GM19351 (cell line): ENCODE data around the gene GALR2.
A peak's percentile ranks its signal among the peaks of the same experiment; 100 is the strongest.
"Not testable (repeated sequence)": the region's sequence is repeated elsewhere in the genome, so short reads cannot be mapped to it uniquely, and the experiment has no call there.

Source experiments
- ATAC-seq: cut with Tn5 transposase; IDR thresholded peaks from one replicate; pipeline ENCODE4 v1.9.1; 2021; ENCODE audit warnings: mild to moderate bottlenecking, moderate library complexity; ENCODE audit not compliant: unreplicated experiment

Gene GALR2

DNA sequence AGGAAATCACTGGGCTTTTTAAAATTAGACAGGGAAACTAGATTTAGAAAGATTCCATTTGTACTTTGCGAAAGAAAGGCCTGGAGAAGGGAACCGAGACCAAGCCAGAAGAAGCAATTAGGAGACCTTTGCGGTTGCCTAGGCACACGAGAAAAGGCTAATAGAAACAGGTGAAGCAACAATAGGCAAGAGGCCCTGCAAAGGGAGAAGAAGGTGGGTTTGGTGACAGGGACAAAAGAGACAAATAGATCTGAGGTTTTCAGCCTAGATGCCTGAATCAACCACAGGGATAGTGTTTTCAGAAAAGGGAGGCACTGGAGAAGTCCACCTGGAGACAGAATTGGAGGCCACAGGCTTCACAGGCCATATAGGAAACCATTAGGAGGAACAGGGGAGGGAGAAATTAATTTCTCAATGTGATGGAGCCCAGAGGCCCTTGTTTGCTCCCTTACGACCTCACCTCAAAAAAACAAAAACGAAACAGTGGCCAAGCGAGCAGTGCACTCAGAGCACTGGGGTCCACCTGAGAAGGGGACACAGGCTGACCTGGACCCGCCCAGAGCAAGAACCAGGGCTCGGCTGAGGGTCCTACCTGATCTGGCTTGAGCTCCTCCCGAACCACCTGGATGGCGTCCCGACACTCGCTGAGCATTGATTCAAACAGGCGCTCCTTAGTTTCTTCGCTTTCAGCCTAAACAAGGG, 24.6 kb upstream of the GALR2 start:
- no peak for ATAC-seq

DNA sequence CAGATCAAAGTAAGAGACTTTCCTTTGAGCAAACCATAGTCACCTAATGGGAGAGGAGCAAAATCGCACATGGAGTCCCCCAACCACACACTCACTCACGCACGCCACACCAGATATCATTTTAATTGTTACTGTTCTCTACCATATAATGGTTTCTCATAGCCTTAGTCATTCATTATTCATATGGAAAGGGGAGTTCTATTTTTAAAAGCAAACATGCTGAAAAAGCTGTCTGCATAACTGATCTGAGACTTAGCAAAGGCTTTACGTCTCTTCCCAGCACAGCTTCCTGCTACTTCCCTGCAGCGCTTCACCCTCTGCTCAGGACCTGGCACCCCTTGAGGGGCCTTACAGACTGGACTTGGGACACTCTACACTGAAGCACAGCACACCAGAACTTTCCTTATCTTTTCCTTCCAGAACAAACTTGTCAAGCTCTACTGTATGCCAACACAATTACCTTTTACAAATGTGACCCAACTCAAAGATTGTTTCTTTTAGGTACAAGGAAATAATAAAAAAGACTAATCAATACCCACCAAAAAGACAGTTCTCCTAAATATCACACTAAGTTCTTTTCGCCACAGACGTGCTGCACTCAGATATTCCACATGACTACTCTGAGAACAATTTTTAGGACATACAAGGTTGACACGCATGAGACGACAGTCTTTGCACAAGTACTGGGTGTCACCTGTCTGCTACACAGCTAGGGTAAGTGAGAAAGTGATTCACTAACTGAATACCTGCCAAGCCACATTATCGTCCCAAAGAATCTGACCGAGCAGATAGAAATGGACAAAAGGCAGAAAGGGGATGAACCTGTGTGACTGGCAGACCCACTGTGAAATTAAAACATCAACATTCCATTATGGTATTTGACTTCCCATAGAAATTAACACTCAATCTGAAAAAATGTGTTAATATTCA, 23.8 kb upstream of the GALR2 start:
- ATAC-seq: no peak

DNA sequence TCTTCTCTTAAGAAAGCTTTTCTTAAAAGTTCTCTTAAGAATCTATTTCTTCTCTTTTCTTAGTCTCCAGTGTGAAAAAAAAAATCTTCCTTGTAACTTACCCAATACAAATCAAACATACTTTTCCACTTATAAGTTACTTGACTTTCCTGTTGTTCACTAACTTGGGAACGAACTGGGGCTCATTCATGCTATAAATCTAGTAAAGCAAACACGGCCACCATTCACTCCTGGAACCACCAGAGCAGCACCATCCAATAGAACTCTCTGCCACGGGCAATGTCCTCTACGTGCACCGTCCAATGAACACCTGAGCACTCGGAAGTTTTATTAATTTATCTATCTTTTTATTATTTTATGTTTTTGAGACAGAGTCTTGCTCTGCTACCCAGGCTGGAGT, 23.0 kb upstream of the GALR2 start:
- no peak for ATAC-seq

DNA sequence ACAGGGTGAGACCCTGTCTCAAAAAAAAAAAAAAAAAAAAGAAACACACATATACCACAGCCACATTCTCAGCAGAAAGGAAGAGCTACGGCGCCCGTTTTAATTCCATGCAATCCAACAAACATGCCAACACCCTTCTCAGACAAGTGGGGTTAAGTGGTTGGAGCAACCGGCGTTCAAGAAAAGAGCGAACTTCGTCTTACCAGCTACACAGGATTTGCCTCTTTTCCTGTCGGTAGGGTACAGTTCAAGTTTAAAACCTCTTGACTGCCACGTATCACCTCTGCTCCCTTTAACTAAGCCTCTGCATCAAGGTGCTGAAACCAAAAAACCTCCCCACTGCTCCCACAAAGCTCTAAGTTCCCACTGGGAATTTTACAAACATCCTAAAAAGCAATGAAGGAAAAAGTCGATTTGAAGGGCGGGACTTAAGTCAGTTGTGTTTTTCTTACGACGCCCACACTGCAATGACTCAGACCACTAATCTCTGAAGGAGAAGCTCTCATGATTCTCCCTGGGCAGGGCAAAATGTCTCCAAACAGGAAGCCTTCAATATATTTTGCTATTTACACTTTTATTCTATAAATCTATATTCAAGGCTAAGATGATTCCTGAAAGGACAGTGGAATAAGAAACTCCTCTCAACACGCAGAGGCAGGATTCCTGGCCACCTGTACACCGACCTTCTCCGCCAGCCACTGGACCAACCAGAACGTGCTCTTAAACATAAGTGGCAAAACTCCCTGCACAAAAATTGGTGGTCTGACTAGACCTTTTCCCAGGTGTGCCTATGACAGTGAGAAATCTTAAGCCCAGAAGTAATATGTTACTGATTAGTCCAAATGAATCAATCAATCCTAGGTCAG, 21.1 kb upstream of the GALR2 start:
- ATAC-seq: no peak

DNA sequence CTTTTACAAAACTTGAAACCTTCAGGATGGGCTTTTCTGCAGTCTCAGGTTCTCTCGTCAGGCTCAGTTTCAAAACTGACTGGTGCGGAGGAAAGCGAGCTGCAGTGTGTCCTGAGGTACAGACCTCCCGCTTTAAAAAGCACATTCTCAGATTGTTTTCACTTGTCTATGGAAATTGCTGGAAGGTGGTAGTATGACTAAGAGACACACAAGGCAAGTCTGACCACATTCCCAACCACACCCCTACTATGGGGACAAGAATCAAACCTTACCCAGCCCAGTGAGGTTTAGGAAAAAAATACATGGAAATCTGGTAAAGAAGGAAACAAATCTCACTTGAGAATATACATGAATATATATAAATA, 20.5 kb upstream of the GALR2 start:
- no peak for ATAC-seq

DNA sequence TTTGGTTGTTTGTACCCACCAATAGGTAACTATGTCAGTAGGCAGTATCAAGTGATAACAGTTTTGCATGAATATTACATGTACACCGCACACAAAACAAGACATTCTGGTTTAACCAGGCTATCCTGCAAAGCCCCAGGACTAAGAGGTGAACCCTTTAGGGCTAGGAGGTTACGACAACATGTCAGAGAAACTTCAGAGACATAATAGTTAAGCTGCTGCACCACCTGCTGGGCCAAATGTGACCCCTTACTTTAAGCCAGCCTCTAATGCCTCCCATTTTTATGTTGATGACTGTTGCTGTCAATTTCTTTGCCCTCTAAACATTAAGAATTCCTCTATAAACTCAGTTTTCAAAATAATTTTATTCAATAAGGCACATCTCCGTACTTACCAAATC, 17.7 kb upstream of the GALR2 start:
- no peak for ATAC-seq

DNA sequence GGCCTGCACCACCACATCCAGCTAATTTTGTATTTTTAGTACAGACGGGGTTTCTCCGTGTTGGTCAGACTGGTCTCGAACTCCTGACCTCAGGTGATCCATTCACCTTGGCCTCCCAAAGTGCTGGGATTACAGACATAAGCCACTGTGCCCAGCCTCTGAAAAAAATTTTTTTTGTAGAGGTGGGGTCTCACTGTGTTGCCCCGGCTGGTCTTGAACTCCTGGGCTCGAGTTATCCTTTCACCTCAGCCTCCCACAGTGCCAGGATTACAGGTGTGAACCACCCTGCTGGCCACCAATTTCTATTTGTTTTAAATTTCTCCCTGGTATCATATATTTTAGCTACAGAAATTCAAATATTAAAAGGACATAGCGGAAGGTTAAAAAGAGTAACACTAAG, 16.3 kb upstream of the GALR2 start:
- not testable (repeated sequence) for ATAC-seq

DNA sequence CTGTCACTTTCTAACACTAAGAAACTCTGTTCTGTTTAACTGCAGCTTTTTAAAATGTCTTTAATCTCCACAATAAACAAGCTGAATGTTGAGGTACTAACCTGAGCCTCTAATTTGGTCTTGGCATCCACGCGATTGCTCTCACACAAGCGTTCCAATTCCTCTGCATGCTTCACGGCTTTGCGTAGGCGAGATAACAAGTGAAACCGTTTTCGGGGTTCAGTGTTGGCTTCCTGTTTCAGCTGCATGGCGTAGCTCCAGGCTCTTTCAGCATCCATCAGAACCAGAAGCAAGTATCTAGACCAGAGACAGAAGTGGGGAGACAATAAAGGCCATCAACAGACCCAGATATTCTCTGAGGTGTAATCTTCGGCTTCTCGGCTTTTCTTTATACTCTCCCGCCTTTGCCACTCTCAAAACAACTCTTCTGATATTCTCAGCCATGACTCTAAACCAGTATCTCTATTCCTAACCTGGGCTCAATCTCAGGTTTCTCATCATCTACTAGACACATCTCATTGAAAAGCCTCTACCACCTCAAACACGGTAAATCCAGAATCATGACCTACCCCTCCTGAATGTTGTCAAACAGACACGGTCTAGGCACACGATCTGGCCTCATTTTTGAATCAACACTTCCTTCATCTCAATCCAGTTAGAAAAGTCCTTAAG, 10.6 kb upstream of the GALR2 start:
- ATAC-seq: no peak

DNA sequence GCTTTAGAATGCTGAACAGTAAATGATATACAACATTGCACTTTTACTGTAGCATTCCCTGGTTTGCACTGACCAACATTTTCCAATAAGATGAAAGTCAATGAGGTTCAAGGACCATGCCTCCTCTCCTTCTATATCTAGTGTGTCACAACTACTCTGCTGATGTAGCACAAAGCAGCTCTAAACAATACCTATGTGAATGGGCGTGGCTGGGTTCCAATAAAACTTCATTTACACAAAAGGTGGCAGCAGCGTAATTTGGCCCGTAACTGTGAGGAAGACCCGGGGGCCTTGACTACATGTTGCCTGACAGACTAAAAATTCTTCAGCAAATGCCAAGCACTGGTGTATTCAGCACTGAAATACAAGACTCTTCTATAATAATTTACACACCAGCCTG, 8.8 kb upstream of the GALR2 start:
- ATAC-seq: no peak

DNA sequence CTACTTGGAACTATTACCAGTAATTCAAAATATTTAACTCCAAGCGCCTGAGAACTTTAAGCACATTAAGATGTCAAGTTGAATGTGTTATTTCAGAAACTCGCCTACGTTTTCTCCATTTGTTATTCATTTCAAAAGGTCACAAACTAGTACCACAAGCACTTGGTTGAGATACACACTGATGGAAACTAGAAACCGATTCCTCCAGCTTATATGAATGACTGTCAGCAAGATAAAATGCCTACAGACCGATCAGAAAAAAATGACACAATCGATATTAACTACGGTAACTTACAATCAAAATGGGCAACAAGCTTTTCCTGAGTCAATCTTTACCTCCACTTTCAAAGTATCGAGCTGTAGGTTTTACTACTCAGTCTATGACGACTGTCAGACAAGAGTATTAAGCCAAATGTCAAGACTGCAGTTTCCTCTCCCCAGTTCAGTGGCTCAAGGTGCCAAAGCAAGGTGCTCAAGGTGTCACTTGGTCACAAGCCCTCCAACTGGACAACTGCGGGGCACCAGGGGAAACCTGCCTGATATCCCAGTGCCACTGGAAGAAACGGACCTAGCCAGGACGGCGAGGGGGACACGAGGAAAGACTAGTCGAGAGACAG, 2.9 kb upstream of the GALR2 start:
- ATAC-seq: no peak

DNA sequence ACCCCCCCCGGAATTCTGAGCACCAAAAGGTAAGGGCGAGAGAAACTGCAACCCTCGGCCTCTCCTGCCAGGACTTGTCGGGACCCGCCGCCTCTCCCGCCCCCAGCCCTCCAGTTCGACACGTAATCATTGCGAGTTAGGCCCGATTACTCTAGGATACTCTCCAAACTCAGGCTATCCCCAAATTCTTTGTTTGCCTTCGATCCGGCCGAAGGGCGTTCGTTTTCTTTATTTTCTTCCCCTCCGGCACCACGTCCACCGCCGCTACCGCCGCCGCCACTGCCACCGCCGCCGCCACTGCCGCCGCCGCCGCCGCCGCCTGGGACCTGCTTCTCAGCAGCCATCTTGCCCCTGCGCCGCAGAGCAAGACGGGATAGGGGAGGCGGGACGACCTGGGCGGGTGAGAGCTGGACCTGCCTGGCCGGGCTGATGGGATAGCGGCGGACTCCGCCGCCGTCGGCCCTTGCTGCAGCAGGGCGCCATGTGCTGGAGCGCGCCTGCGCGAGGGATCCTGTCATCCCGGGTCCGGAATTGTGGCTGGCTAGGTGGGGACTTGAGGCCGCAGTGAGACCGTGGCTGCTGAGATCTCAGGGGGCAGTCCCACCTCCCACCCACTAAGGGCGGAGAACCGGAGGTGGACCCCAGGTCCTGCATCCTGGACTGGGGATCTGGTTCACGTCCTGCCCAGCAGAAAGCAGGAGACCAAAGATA, 2.3 kb upstream of the GALR2 start, which contains the start of gene SRP68:
TSS of gene SRP68 (minus strand) at position 370 of the 711 bp plus-strand sequence. CDS start at position 344, 26 bp downstream.
- peak; percentile 84 for ATAC-seq

DNA sequence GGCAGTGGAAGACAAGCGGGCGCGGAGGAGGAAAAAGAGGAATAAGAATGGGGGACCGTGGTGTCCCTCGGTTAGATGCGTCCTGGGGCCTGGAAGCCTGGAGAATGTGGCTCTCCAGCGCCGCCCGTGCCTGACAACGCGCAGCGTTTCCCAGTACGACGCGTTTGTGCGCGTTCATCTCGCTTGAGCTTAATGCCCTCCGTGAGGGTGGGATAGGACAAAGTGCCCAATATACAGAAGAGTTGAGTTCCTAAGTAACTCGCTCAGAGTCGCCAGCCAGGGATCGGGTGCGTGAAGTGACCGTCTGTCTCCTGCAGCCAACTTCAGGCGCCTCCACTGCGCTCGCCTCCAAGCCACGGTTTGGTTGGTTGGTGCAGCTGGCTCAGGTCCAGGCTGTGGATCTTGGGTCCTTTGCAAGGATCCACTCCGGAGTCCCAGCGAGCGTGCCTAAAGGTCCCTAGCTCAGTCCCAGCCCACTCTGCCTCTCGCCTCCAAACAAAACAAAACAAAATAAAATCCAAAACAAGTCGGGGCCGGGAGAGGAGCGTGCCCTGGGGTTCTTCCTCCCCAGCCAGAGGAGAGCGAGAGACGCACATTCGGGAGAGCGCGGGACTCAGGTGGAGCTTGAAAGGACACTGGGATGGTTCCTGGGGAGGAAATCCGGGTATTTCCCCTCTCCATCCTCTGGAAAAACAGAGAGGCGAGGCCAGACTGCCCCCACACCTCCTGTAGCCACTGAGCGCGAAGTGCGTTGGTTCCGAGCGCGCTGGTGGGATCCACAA, 974 bp downstream of the GALR2 start:
- no peak for ATAC-seq

DNA sequence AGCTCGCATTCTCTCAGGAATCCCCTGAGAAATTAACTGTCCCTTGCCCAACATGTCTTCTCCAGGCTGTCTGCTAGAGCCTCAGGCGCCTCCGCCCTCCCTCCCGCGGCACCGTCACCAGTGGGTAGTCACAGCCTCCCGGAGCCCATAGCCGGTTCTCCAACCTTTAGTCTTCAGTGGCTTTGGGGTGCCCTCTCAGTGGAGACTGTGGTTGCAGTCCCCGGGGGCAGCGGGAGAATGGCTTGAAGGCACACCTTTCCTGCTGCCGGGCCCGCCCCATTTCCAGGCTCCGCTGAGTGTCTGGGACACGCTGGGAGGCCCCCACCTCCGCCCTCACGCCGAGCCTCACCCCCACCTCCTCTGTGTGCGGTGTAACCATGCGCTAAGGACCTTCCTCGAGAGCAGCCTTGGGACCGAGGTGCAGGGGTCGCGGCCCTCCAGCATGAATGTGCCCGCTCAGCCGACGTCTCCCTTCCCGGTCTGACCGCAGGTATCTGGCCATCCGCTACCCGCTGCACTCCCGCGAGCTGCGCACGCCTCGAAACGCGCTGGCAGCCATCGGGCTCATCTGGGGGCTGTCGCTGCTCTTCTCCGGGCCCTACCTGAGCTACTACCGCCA, 1.7 kb downstream of the GALR2 start:
- ATAC-seq: no peak

DNA sequence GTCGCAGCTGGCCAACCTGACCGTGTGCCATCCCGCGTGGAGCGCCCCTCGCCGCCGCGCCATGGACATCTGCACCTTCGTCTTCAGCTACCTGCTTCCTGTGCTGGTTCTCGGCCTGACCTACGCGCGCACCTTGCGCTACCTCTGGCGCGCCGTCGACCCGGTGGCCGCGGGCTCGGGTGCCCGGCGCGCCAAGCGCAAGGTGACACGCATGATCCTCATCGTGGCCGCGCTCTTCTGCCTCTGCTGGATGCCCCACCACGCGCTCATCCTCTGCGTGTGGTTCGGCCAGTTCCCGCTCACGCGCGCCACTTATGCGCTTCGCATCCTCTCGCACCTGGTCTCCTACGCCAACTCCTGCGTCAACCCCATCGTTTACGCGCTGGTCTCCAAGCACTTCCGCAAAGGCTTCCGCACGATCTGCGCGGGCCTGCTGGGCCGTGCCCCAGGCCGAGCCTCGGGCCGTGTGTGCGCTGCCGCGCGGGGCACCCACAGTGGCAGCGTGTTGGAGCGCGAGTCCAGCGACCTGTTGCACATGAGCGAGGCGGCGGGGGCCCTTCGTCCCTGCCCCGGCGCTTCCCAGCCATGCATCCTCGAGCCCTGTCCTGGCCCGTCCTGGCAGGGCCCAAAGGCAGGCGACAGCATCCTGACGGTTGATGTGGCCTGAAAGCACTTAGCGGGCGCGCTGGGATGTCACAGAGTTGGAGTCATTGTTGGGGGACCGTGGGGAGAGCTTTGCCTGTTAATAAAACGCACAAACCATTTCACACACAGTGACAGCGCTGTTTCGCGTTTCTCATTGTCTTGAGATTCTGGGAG, 2.4 kb downstream of the GALR2 start:
- no peak for ATAC-seq

DNA sequence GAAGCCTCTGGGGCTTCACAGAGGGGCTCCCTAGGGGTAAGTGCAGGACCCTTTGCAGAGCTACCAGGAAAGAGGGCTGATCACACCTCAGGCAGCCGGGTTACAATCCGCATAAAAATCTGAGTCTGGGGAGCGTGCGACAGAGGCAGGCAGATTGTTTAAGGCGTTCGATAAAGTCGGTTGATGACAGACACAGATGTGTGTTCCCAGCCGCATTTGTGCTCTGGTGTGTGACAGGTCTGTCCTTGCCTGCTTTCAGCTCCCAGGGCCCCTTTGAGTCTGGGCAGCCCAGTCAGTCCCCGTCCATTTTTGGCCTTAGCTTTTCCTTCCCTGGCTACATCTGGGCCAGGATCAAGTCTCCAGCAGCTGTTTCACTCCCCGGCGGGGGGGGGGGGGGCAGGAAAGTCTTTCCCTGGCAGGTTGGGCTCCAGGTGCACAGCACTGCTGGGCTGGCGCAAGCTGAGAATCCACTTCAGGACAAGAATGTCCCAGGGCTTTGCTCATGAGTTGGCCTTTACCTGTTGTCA, 3.1 kb downstream of the GALR2 start:
- no peak for ATAC-seq

DNA sequence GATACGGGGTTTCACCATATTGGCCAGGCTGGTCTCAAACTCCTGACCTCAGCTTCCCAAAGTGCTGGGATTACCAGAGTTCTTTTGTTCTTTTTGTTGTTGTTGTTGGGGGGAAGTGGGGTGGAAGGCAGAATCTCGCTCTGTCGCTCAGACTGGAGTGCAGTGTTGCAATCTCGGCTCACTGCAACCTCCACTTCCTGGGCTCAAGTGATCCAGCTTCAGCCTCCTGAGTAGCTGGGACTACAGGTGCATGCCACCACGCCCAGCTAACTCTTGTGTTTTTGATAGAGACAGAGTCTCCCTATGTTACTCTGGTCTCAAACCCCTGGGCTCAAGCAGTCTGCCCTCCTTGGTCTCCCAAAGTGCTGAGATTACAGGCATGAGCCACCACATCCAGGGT, 3.8 kb downstream of the GALR2 start:
- not testable (repeated sequence) for ATAC-seq

DNA sequence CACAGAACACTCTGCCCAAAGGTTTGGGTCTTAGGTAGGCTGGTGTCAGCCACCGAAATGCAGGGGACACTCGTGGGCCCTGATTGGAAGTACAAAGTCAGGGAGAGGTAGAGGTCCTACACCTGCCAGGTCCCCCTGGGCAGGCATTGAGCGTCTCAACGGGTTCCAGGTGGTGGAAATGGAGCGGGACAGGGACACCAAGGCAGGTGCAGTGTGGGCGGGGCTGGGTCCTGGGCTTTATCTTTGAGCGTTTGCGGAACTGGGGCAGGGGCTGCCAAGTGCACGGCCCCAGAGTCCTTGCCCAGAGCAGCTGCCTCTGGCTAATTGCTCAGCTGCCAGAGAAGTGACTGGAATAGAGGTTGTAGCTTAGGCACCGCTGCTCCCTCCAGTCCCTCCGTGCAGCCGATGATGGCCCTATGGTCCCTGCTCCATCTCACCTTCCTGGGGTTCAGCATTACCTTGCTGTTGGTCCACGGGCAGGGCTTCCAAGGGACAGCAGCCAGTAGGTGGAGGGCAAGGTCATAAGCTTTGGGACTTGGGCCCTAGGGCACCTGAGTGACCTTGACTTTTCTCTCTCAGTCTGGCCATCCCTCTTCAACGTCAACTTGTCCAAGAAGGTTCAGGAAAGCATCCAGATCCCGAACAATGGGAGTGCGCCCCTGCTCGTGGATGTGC, 4.4 kb downstream of the GALR2 start, which contains the start of gene ZACN:
TSS of gene ZACN (plus strand) at position 323 of the 675 bp plus-strand sequence. CDS start at position 406, 83 bp downstream.
- ATAC-seq: no peak
